Erythroblast (primary cell): ENCODE data around the gene RPL41.

Experiments used
- GATA1 ChIP-seq: IDR thresholded peaks from 2 replicates; pipeline ENCODE4 v1.6.1; 2011; ENCODE audit warnings: low read depth, mild to moderate bottlenecking, control low read depth, low read length, moderate library complexity
- POLR2A ChIP-seq: IDR thresholded peaks from 2 replicates; pipeline ENCODE4 v1.6.1; 2011; ENCODE audit warnings: mild to moderate bottlenecking, low read length

DNA sequence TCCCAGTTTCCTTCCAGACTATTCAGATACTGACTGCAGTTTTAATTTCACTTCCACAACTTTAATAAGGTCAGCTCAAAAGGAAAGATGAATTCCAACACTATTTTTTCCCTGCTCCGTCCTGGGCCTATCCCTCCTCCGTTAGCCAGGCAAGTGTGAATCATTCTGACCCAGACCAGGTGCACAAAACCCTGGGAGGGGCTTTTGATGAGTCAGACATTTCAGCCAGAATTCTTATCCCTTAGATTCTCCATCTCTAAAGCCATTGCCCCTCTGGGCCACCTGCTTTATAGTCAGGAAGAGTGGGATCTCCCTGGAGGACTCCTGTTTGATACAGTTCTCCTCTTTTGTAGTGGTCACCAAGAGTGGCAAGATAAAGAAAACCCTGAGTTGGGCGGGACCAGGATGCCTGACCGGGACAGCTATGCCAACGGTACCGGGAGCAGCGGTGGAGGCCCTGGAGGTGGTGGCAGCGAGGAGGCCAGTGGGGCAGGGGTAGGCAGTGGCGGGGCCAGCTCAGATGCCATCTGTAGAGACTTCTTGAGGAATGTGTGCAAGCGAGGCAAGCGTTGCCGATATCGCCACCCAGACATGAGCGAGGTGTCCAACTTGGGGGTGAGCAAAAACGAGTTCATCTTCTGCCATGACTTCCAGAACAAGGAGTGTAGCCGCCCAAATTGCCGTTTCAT, 3.9 kb downstream of the RPL41 start:
- TF ChIP-seq POLR2A (no peak), GATA1 (no peak)
